Gastrocnemius medialis (tissue), 4 donors: ENCODE measurements around the gene RIPPLY2. TPM values are rescaled to one million over a fixed set of nuclear protein-coding genes. Genes with fewer than 3 reads are reported as not detected.

Experiments used
- ATAC-seq, 2 donors: fragments of 150-250 bp; one replicate each; pipeline ENCODE4 v1.9.1; 2016
- DNase-seq, 2 donors: peaks; one replicate each; pipeline ENCODE4 v3.0.0-alpha.2; 2019
- H3K27ac ChIP-seq, 4 donors: fragments of 200-600 bp; sonication (generic); 1 replicate in 1 of 4; 2 replicates in 3 of 4; pipeline ENCODE4 v1.5.1; 2016 to 2018; ENCODE audit warnings: mild to moderate bottlenecking in 2 of 4, moderate library complexity in 1 of 4
- H3K27me3 ChIP-seq, 3 donors: fragments of 200-600 bp; sonication (generic) in 2 of 3; 1 replicate in 1 of 3; 2 replicates in 2 of 3; pipeline versions ENCODE4 v1.5.1 to v1.6.0; 2016 to 2019; ENCODE audit warnings: mild to moderate bottlenecking in 1 of 3, moderate library complexity in 1 of 3
- H3K36me3 ChIP-seq, 2 donors: fragments of 200-600 bp; sonication (generic) in 1 of 2; one replicate each; pipeline ENCODE4 v1.5.1; 2017 to 2018
- H3K4me1 ChIP-seq, 2 donors: fragments of 200-600 bp; sonication (generic) in 1 of 2; one replicate each; pipeline ENCODE4 v1.5.1; 2016 to 2017; ENCODE audit warnings: mild to moderate bottlenecking in 2 of 2
- H3K4me3 ChIP-seq, 4 donors: fragments of 200-600 bp; sonication (generic) in 3 of 4; 1 replicate in 1 of 4; 2 replicates in 3 of 4; pipeline ENCODE4 v1.5.1; 2016 to 2019; ENCODE audit warnings: mild to moderate bottlenecking in 2 of 4
- H3K9me3 ChIP-seq, 3 donors: fragments of 200-600 bp; sonication (generic) in 2 of 3; 1 replicate in 1 of 3; 2 replicates in 2 of 3; pipeline ENCODE4 v1.5.1; 2016 to 2019
- POLR2A ChIP-seq, 2 donors: fragments of 450-650 bp; IDR thresholded peaks; one replicate each; pipeline ENCODE4 v1.6.1; 2017; ENCODE audit warnings: antibody characterized with exemption in 2 of 2, mild to moderate bottlenecking in 2 of 2, moderate library complexity in 2 of 2
- in situ Hi-C, 4 donors: fragments of 200-750 bp; cut with MboI; loops; one replicate each; pipeline versions ENCODE4 v1.15.0 to v1.8.0; 2017; ENCODE audit warnings: low sequenced_read_pairs in 4 of 4
- intact Hi-C: fragments of 100-400 bp; cut with DNase I; formaldehyde crosslinking; loops from one replicate; pipeline ENCODE4 v1.15.1; 2023; ENCODE audit warnings: low total_unique reads
- total RNA-seq, 4 donors: library from RNA; depleted of rRNA; stranded (reverse); fragments of >200 nt; gene quantifications; one replicate each; pipeline versions ENCODE4 v1.1.0 to v1.2.3, GENCODE V29; 2016
- TF ChIP-seq, protein P1 (sequence below), 5 experiments: fragments of 450-650 bp in 3 of 5; fragments of 200-600 bp in 2 of 5; sonication (generic) in 2 of 5; IDR thresholded peaks in 4 of 5; conservative IDR thresholded peaks in 1 of 5; 1 replicate in 4 of 5; 2 replicates in 1 of 5; pipeline ENCODE4 v1.5.1; 2016 to 2019; ENCODE audit warnings: antibody characterized with exemption in 5 of 5, mild to moderate bottlenecking in 3 of 5, moderate library complexity in 3 of 5

The RIPPLY2 gene
- total RNA-seq, 4 donors from 2014 or later = not detected

- TF ChIP-seq, protein P1, sequence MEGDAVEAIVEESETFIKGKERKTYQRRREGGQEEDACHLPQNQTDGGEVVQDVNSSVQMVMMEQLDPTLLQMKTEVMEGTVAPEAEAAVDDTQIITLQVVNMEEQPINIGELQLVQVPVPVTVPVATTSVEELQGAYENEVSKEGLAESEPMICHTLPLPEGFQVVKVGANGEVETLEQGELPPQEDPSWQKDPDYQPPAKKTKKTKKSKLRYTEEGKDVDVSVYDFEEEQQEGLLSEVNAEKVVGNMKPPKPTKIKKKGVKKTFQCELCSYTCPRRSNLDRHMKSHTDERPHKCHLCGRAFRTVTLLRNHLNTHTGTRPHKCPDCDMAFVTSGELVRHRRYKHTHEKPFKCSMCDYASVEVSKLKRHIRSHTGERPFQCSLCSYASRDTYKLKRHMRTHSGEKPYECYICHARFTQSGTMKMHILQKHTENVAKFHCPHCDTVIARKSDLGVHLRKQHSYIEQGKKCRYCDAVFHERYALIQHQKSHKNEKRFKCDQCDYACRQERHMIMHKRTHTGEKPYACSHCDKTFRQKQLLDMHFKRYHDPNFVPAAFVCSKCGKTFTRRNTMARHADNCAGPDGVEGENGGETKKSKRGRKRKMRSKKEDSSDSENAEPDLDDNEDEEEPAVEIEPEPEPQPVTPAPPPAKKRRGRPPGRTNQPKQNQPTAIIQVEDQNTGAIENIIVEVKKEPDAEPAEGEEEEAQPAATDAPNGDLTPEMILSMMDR (IDR thresholded peaks at IDR 0.05 in 4 of 5, conservative IDR thresholded peaks at IDR 0.05 in 1 of 5) = no peak
- TF ChIP-seq POLR2A (IDR thresholded peaks at IDR 0.05) = no peak
- Histone ChIP-seq H3K27ac (no peak overlapping the region), H3K4me3 (no peak overlapping the region), H3K9me3 (no peaks in the 10 kb centered on the region), H3K36me3 (no peaks in the 10 kb centered on the region), H3K4me1 (no peaks in the 10 kb centered on the region), H3K27me3 (no peaks in the 10 kb centered on the region)
- ATAC-seq (no peak), DNase-seq (no peak)
- in situ Hi-C loops (no loop called here), intact Hi-C loops (no loop called here)
These were observed 40.6 kb upstream of the RIPPLY2 start for GRCh38 chr6:83812595-83812994.

DNA sequence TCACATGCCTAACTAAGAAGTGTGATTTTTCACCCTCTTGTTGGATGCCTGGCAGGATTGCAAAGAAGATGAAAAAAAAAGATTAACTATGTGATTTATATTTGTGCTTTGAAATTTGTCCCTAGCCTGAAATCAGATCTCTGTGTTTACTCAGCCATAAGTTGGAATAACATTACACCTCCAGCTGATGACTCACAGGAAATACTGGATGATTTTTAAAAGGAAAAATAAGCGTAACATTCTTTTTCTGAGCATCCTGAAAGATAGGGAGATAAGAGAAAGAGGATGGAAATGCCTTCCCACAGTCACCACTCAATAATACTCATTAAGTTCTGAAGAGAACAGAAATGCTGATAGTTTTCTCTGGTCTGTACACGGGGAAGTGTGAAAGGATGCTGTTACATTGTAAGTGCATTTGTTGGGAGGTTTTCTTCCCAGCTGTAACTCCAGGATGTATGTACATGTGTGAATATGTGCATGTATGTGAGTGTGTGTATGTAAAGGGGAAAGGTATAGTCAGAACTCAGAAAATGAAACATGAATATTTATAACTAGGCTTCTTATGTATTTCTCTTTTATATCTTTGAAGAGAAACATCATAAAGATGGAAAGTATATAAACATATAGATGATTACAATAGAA, 37.4 kb upstream of the RIPPLY2 start:
- in situ Hi-C loops = no loop called here

DNA sequence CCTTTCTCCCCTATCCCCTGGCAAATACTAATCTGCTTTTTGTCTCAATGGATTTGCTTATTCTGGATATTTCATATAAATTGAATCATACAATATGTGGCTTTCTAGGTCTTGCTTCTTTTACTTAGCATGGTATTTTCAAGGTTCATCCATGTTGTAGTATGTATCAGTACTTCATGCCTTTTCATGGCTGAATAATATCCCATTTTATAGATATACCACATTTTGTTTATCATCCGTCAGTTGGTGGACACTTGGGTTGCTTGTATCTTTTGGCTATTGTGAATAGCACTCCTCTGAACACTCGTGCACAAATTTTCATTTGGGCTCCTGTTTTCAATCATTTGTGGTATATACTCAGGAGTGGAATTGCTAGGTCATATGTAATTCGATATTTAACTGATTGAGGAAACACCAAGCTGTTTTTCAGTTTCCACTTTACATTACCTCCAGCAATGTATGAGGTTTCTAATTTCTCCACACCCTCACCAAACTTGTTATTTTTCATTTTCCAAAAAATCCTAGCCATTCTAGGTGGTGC, 30.5 kb upstream of the RIPPLY2 start:
- Histone ChIP-seq H3K27me3 (no peaks in the 10 kb centered on the region), H3K4me1 (no peaks in the 10 kb centered on the region), H3K27ac (no peak overlapping the region), H3K4me3 (no peak overlapping the region), H3K9me3 (no peaks in the 10 kb centered on the region), H3K36me3 (no peaks in the 10 kb centered on the region)
- DNase-seq (no peak), ATAC-seq (no peak)
- in situ Hi-C loops = no loop called here
- intact Hi-C loops = no loop called here
- TF ChIP-seq, protein P1 (IDR thresholded peaks at IDR 0.05 in 4 of 5, conservative IDR thresholded peaks at IDR 0.05 in 1 of 5) = no peak
- no peak for TF ChIP-seq POLR2A (IDR thresholded peaks at IDR 0.05)

More for the DNA sequence above, 37.4 kb upstream of the RIPPLY2 start:
- H3K9me3 ChIP-seq = no peaks in the 10 kb centered on the region
- DNase-seq (no peak), ATAC-seq (no peak)
- no peak for TF ChIP-seq POLR2A (IDR thresholded peaks at IDR 0.05)
- TF ChIP-seq, protein P1 (IDR thresholded peaks at IDR 0.05 in 4 of 5, conservative IDR thresholded peaks at IDR 0.05 in 1 of 5) = no peak
- H3K4me3 ChIP-seq = no peak overlapping the region
- no peak overlapping the region for H3K27ac ChIP-seq
- H3K36me3 ChIP-seq = no peaks in the 10 kb centered on the region
- H3K4me1 ChIP-seq = no peaks in the 10 kb centered on the region
- intact Hi-C loops = no loop called here
- H3K27me3 ChIP-seq = no peaks in the 10 kb centered on the region

DNA sequence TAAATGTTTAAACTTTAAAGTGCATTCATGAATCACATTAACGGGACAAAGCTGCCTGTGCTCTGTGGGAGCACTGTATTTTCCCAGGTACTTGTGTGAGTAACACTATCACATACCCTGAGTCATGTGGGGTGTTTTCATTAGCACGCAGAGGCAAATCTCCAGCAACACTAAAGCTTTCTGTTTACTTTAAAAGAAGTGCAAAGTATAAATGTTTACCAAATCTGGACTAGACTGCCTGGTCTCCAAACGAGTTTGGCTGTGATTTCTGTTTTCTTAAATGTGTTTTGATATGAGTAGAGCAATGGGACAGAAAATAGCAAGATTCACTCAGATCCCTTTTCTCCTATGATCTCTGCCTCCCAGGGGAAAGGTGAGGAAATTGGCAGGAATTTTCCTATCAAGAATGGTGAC, 28.8 kb upstream of the RIPPLY2 start:
- no peak for ATAC-seq
- H3K27ac ChIP-seq = no peak overlapping the region
- no peaks in the 10 kb centered on the region for H3K9me3 ChIP-seq
- H3K4me1 ChIP-seq = no peaks in the 10 kb centered on the region
- no peak for TF ChIP-seq POLR2A (IDR thresholded peaks at IDR 0.05)
- TF ChIP-seq, protein P1 (IDR thresholded peaks at IDR 0.05 in 4 of 5, conservative IDR thresholded peaks at IDR 0.05 in 1 of 5) = no peak
- no peak overlapping the region for H3K4me3 ChIP-seq
- intact Hi-C loops = no loop called here
- H3K36me3 ChIP-seq = no peaks in the 10 kb centered on the region
- DNase-seq = no peak
- in situ Hi-C loops = no loop called here
- H3K27me3 ChIP-seq = no peaks in the 10 kb centered on the region
